ENCODE data around the gene ZNF580. TPM values are rescaled to one million over a fixed set of nuclear protein-coding genes. Genes with fewer than 3 reads are reported as not detected.

Gene ZNF580
- total RNA-seq, 4 donors from 2014 or later: 15.0 to 27.9 (median 22.3) TPM

DNA sequence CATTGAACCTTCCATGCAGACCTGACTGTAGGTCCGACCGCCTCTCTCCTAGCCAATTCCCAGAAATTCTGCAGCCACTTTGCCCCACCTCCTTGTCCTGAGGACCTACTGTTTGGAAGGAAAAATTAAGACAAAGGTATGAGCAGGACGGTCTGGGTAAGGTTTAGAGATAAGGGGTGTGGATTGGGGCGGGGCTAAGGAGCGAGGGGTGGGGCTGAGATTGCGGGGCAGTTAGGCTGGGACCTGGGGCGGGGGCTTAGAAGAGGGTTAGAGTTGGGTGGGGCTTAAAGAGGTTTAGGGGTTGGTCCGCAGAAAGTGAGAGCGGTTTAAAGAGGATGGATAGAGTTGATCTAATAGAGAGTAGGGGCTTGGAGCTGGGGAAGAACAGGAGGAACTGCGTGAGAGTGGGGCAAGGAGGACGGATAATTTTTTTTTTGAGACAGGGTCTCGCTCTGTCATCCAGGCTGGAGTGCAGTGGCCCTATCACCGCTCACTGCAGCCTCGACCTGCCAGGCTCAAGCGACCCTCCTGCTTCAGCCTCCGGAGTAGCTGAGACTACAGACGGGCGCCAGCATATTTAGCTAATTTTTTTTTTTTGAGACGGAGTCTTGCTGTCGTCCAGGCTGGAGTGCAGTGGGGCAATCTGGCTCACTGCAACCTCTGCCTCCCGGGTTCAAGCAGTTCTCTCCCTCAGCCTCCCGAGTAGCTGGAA lies 37.1 kb upstream of the ZNF580 start:
- H3K36me3 ChIP-seq: peaks cover 8% of the 10 kb centered on the region
- H3K9me3 ChIP-seq: no peaks in the 10 kb centered on the region
- peaks cover 48% of the 10 kb centered on the region for H3K4me1 ChIP-seq
- no peaks in the 10 kb centered on the region for H3K27me3 ChIP-seq
- no peak overlapping the region for H3K4me3 ChIP-seq
- H3K27ac ChIP-seq: no peak overlapping the region
- DNase-seq (ENCODE audit: low spot score in 2 of 2): no peak
- WGBS: 73% methylated on average over 22 of the region's 22 CpGs
- TF ChIP-seq EP300 (IDR thresholded peaks at IDR 0.05): no peak
- TF ChIP-seq POLR2AphosphoS5 (IDR thresholded peaks at IDR 0.05): no peak
- TF ChIP-seq POLR2A (IDR thresholded peaks at IDR 0.05): no peak
- TF ChIP-seq, protein P1, sequence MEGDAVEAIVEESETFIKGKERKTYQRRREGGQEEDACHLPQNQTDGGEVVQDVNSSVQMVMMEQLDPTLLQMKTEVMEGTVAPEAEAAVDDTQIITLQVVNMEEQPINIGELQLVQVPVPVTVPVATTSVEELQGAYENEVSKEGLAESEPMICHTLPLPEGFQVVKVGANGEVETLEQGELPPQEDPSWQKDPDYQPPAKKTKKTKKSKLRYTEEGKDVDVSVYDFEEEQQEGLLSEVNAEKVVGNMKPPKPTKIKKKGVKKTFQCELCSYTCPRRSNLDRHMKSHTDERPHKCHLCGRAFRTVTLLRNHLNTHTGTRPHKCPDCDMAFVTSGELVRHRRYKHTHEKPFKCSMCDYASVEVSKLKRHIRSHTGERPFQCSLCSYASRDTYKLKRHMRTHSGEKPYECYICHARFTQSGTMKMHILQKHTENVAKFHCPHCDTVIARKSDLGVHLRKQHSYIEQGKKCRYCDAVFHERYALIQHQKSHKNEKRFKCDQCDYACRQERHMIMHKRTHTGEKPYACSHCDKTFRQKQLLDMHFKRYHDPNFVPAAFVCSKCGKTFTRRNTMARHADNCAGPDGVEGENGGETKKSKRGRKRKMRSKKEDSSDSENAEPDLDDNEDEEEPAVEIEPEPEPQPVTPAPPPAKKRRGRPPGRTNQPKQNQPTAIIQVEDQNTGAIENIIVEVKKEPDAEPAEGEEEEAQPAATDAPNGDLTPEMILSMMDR (IDR thresholded peaks at IDR 0.05): no peak

DNA sequence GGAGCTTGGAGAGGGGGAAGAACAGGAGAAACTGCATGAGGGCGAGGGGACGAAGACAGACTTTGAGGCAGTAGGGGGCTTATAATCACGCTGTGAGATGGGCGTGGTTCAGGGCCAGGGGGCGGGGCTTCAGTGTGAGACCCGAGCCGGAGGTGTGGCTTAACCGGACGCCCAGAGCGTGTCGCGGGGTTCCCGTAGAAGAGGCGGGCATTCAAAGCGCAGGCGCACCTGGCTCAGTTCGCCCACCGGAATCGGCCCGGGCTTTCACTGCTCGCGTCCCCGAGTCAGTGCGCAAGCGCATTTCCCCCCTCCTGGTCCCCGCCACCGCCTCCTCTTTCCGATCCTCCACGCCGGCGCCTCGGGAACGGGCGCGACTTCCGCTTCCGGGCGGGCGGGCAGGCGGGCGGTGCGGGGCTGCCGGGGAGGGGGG lies 35.6 kb upstream of the ZNF580 start:
- peak; percentile 96 to 99 for DNase-seq (ENCODE audit: low spot score in 2 of 2)
- H3K9me3 ChIP-seq: no peaks in the 10 kb centered on the region
- H3K27ac ChIP-seq: peak overlapping the region; percentile 81
- peak overlapping the region; percentile 69 for H3K4me3 ChIP-seq
- H3K27me3 ChIP-seq: no peaks in the 10 kb centered on the region
- H3K4me1 ChIP-seq: peaks cover 47% of the 10 kb centered on the region
- 0% methylated on average over 14 of the region's 43 CpGs for WGBS
- peaks cover 21% of the 10 kb centered on the region for H3K36me3 ChIP-seq
- TF ChIP-seq, protein P1 (IDR thresholded peaks at IDR 0.05): no peak
- peak in 2 of 3 donors; percentile 20 to 42 for TF ChIP-seq POLR2AphosphoS5 (IDR thresholded peaks at IDR 0.05)

DNA sequence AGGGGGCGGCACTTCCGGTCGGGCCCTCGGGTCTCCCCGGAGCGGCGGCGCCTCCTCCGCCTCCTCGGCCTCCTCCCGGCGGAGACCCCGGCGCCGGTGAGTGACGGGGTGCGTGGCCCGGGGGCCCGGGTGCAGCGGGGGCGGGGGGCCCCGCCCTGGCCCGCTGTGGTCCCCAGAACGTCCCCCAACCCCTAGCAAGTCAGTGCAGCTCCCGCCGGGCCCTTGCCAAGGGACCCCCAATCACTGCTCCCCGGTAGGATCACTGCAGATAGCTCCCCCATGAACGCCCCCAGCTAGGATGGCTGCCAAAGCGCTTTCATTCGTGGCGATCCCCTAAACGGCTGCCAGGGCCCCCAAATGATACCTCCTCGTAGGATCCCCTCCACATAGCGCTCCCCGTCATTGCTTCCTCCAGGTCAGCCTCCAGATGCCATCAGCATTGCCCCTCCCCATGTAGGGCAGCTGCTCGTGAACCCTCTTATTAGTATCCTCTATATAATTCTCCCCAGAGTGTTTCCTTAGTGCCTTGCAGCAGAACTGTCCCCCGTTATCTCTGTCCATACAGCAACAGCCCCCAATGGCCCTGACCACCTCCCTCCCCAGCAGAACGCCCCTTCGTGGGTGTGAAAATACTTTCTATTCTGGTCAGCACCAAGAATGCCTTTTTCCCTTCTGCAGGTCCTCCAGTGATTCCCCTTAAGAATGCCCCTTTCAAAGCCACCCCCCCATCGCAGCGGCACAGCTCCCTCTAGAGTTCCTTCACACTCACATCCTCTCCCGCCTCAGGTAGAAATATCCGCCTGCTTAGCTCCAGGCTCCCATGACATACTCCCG lies 34.9 kb upstream of the ZNF580 start, which contains the start of gene ZNF865:
ZNF865 (plus strand) TSS at position 11 of the 834 bp plus-strand sequence. CDS start 7,972 bp downstream, outside the sequence.
- H3K9me3 ChIP-seq: no peaks in the 10 kb centered on the region
- H3K4me3 ChIP-seq: peak within 1 kb of the TSS; percentile 69
- H3K4me1 ChIP-seq: peaks cover 43% of the 10 kb centered on the region
- TF ChIP-seq EP300 (IDR thresholded peaks at IDR 0.05) (no peak), POLR2A (IDR thresholded peaks at IDR 0.05) (no peak), POLR2AphosphoS5 (IDR thresholded peaks at IDR 0.05) (no peak)
- TF ChIP-seq, protein P1 (IDR thresholded peaks at IDR 0.05): peak; percentile 20 to 65
- WGBS: under 1% methylated on average over 19 of the region's 44 CpGs
- no peaks in the 10 kb centered on the region for H3K27me3 ChIP-seq
- peak within 1 kb of the TSS; percentile 81 for H3K27ac ChIP-seq
- H3K36me3 ChIP-seq: peaks cover 27% of the 10 kb centered on the region
- DNase-seq (ENCODE audit: low spot score in 2 of 2): peak; percentile 86 to 88

DNA sequence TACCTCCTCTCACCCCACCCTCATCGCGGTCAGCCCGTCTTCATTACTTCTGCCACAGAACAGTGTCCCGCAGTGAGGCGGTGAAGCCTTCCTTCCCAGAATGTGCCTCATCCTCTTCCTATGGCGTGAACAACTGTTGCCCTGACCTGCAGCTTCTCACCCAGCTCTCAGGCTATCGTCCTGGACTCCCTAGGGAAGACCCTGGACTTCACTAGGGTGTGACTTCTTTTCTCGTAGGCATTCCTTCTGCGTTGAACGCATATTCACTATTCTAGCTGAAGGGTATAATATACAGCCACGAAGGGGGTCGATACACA lies 34.4 kb upstream of the ZNF580 start:
- Histone ChIP-seq H3K9me3 (no peaks in the 10 kb centered on the region), H3K27me3 (no peaks in the 10 kb centered on the region), H3K36me3 (peaks cover 27% of the 10 kb centered on the region), H3K27ac (no peak overlapping the region), H3K4me3 (peak overlapping the region; percentile 69), H3K4me1 (peaks cover 43% of the 10 kb centered on the region)
- DNase-seq (ENCODE audit: low spot score in 2 of 2): no peak
- TF ChIP-seq EP300 (IDR thresholded peaks at IDR 0.05) (no peak), POLR2A (IDR thresholded peaks at IDR 0.05) (no peak), POLR2AphosphoS5 (IDR thresholded peaks at IDR 0.05) (no peak)
- TF ChIP-seq, protein P1 (IDR thresholded peaks at IDR 0.05): no peak
- 12% methylated on average over 12 of the region's 12 CpGs for WGBS

DNA sequence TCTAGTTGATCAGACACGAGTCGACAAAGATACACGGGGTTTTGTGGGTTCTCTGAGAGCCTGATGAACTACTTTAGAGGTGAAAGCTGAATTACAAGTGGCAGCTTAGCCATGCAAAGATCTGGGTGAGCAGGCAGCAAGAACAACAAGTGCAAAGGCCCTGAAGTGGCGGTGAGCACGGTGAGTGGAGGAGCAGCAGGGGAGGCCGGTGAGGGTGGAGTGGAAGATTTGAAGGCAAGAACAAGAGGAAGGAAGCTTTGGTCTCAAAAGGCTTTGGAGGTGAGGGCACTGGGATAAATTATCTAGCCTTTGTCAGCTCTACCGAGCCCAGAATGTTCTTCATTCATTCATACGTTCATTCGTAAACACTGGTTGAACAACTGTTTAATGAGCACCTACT lies 34.0 kb upstream of the ZNF580 start:
- no peaks in the 10 kb centered on the region for H3K27me3 ChIP-seq
- TF ChIP-seq, protein P1 (IDR thresholded peaks at IDR 0.05): no peak
- TF ChIP-seq EP300 (IDR thresholded peaks at IDR 0.05) (no peak), POLR2AphosphoS5 (IDR thresholded peaks at IDR 0.05) (no peak), POLR2A (IDR thresholded peaks at IDR 0.05) (no peak)
- no peak overlapping the region for H3K4me3 ChIP-seq
- H3K36me3 ChIP-seq: peaks cover 27% of the 10 kb centered on the region
- DNase-seq (ENCODE audit: low spot score in 2 of 2): no peak
- WGBS: 66% methylated on average over 9 of the region's 9 CpGs
- H3K27ac ChIP-seq: no peak overlapping the region
- H3K4me1 ChIP-seq: peaks cover 44% of the 10 kb centered on the region
- no peaks in the 10 kb centered on the region for H3K9me3 ChIP-seq
